Panc1 (cell line): Measurements from ENCODE around the gene ANKRD29. TPM values are rescaled to one million over a fixed set of nuclear protein-coding genes. Genes with fewer than 3 reads are reported as not detected.

Source experiments
- ATAC-seq: fragments of 200-7000 bp; cut with Tn5 transposase; 2 replicates; pipeline ENCODE4 v1.9.1; 2020; ENCODE audit warnings: mild to moderate bottlenecking, moderate library complexity
- BruUV-seq: library from RNA; stranded (reverse); fragments of 400-500 nt; replicated peaks from 2 replicates; lab custom pipeline; 2021; lab: Mats Ljungman, UMichigan
- CTCF ChIA-PET: fragments of 300-600 bp; sonication (Branson Sonifier 250); formaldehyde crosslinking; loops from one replicate; lab custom pipeline; 2022; ENCODE audit warnings: antibody characterized with exemption; lab: Charles Lee
- POLR2A ChIA-PET: fragments of 300-600 bp; sonication (Branson Sonifier 250); formaldehyde crosslinking; loops from one replicate; lab custom pipeline; 2022; ENCODE audit warnings: antibody characterized with exemption; lab: Charles Lee
- DNase-seq: peaks from one replicate; pipeline ENCODE4 v3.0.0-alpha.2; 2010; ENCODE audit warnings: low read depth, low spot score
- H3K27ac ChIP-seq: 2 replicates; pipeline ENCODE4 v1.5.1; 2011; ENCODE audit warnings: mild to moderate bottlenecking, low read length, inconsistent platforms
- H3K27me3 ChIP-seq: fragments of 200-500 bp; sonication (Bioruptor generic); 2 replicates; pipeline ENCODE4 v1.6.0; 2014; ENCODE audit warnings: low read length, inconsistent platforms; ENCODE audit not compliant: control insufficient read depth, insufficient read depth
- H3K36me3 ChIP-seq: fragments of 200-500 bp; sonication (Bioruptor generic); 2 replicates; pipeline ENCODE4 v1.5.1; 2014; ENCODE audit warnings: inconsistent platforms, mild to moderate bottlenecking, low read length, moderate library complexity; ENCODE audit not compliant: control insufficient read depth, insufficient read depth
- H3K4me1 ChIP-seq: 2 replicates; pipeline ENCODE4 v1.5.1; 2011; ENCODE audit warnings: inconsistent platforms, mild to moderate bottlenecking, low read length, moderate library complexity; ENCODE audit not compliant: control insufficient read depth, insufficient read depth
- H3K4me3 ChIP-seq, 2 experiments: 2 replicates each; pipeline ENCODE4 v1.5.1; 2011 to 2012; ENCODE audit warnings: low read depth in 2 of 2, low read length in 2 of 2, mild to moderate bottlenecking in 2 of 2, inconsistent platforms in 1 of 2, moderate library complexity in 1 of 2
- H3K9me3 ChIP-seq: fragments of 200-500 bp; sonication (Bioruptor generic); 2 replicates; pipeline ENCODE4 v1.5.1; 2014; ENCODE audit warnings: low read depth, mild to moderate bottlenecking, inconsistent platforms, low read length, moderate library complexity; ENCODE audit not compliant: control insufficient read depth, insufficient read depth
- POLR2AphosphoS5 ChIP-seq: IDR thresholded peaks from 2 replicates; pipeline ENCODE4 v1.6.1; 2012; ENCODE audit warnings: mild to moderate bottlenecking, low read depth, low read length, moderate library complexity
- REST ChIP-seq, 2 experiments: IDR thresholded peaks; 2 replicates each; pipeline ENCODE4 v1.6.1; 2011 to 2012; ENCODE audit warnings: low read depth in 2 of 2, control low read depth in 1 of 2, low read length in 1 of 2, mild to moderate bottlenecking in 1 of 2, moderate library complexity in 1 of 2; ENCODE audit not compliant: insufficient read depth in 1 of 2
- SIN3A ChIP-seq: IDR thresholded peaks from 2 replicates; pipeline ENCODE4 v1.6.1; 2012; ENCODE audit warnings: low read depth, mild to moderate bottlenecking, low read length, moderate library complexity, borderline replicate concordance; ENCODE audit not compliant: insufficient read depth
- TCF7L2 ChIP-seq: IDR thresholded peaks from 2 replicates; pipeline ENCODE4 v1.6.1; 2011; ENCODE audit warnings: mild to moderate bottlenecking, low read depth, low read length, inconsistent platforms
- in situ Hi-C: cut with HindIII; loops from 2 replicates; pipeline ENCODE4 v1.10.0; 2016; ENCODE audit warnings: low sequenced_read_pairs, low pct_unique_long_range_greater_than_20kb
- intact Hi-C: fragments of 100-400 bp; cut with micrococcal nuclease; formaldehyde crosslinking; loops from one replicate; pipeline ENCODE4 v1.10.0; 2022; ENCODE audit not compliant: unreplicated experiment
- total RNA-seq: library from RNA; stranded (reverse); gene quantifications from one replicate; pipeline ENCODE4 v1.2.1, GENCODE V29; 2021; ENCODE audit not compliant: unreplicated experiment
- TF ChIP-seq, protein P1 (sequence below): fragments of 450-650 bp; IDR thresholded peaks from 2 replicates; pipeline ENCODE4 v1.5.1; 2017; ENCODE audit warnings: mild to moderate bottlenecking

The ANKRD29 gene
- total RNA-seq, 1 experiment from 2014 or later = 0.67 TPM

DNA sequence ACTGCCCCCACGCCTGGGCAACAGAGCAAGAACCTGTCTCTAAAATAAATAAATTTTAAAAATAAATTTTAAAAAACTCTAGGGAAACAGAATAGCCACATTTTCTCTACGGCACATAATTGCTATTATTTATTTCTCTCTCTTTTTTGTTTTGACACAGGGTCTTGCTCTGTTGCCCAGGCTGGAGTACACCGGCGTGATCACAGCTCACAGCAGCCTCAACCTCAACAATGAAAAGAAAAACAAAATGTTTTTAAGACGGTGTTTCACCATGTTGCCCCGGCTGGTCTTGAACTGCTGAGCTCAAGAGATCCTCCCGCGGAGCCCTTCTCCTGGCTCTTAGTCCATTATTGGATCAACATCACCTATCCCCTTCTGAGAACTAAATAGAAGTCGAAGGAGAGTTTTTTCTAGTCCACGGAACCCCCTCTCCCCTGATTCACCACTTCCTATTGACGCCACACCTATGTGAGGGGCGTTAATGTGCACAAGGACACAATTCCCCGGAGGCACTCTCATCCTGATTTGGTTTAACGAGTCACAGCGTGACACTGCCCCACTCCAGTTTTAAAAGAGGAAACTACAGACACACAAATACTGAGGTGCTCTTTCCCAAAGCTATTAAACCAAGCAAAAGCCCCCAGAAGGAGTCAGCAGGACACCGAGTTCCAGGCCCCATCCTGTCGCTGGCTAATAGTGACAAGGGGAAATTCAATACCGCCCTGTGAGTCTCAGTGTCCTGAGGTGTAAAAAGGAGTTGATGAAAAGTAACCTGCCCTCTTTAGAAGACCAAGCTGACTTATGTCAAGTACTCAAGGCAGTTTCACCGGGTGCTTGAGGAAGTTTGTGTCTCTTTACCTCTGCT lies 77.5 kb downstream of the ANKRD29 start:
- Histone ChIP-seq H3K27me3 (no peaks in the 10 kb centered on the region), H3K4me3 (peak overlapping the region; percentile 91 to 97), H3K9me3 (no peaks in the 10 kb centered on the region), H3K36me3 (peaks cover 6% of the 10 kb centered on the region; the same call in 1 of the 2 replicates), H3K4me1 (peaks cover 16% of the 10 kb centered on the region), H3K27ac (peak overlapping the region; percentile 85)
- ATAC-seq = no peak
- CTCF ChIA-PET = no interaction called here
- POLR2A ChIA-PET = interaction anchor here (0.8 kb wide), 1 partner anchor 602 kb away, joined by 3 read pairs; no protein-coding TSS in a partner anchor
- DNase-seq = no peak
- in situ Hi-C loops = no loop called here
- TF ChIP-seq POLR2AphosphoS5 (no peak), TCF7L2 (no peak), REST (IDR thresholded peaks at IDR 0.05; ENCODE audit: insufficient read depth in 1 of 2, low read depth in 2 of 2, low read length in 1 of 2) (no peak), SIN3A (no peak)
- TF ChIP-seq, protein P1, sequence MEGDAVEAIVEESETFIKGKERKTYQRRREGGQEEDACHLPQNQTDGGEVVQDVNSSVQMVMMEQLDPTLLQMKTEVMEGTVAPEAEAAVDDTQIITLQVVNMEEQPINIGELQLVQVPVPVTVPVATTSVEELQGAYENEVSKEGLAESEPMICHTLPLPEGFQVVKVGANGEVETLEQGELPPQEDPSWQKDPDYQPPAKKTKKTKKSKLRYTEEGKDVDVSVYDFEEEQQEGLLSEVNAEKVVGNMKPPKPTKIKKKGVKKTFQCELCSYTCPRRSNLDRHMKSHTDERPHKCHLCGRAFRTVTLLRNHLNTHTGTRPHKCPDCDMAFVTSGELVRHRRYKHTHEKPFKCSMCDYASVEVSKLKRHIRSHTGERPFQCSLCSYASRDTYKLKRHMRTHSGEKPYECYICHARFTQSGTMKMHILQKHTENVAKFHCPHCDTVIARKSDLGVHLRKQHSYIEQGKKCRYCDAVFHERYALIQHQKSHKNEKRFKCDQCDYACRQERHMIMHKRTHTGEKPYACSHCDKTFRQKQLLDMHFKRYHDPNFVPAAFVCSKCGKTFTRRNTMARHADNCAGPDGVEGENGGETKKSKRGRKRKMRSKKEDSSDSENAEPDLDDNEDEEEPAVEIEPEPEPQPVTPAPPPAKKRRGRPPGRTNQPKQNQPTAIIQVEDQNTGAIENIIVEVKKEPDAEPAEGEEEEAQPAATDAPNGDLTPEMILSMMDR = no peak
- TSS peak; percentile 80 for BruUV-seq
- intact Hi-C loops = loop anchor here (10.0 kb wide), 1 partner anchor 80 kb away; the partner anchor contains the start of gene RMC1

- in situ Hi-C loops (no loop called here), intact Hi-C loops (loop anchor here (10.0 kb wide), 1 partner anchor 80 kb away; the partner anchor contains the start of gene RMC1)
- BruUV-seq = no TSS peak
- Histone ChIP-seq H3K4me3 (peak overlapping the region; percentile 91 to 97; a peak in 3 of 4 replicates), H3K27ac (peak overlapping the region; percentile 30; the same call in 1 of the 2 replicates), H3K9me3 (no peaks in the 10 kb centered on the region), H3K27me3 (no peaks in the 10 kb centered on the region), H3K4me1 (peaks cover 16% of the 10 kb centered on the region), H3K36me3 (peaks cover 6% of the 10 kb centered on the region; the same call in 1 of the 2 replicates)
- ATAC-seq = no peak
- TF ChIP-seq, protein P1 = no peak
- TF ChIP-seq SIN3A = no peak
- no peak for TF ChIP-seq POLR2AphosphoS5
- TF ChIP-seq TCF7L2 = no peak
- no peak for TF ChIP-seq REST (IDR thresholded peaks at IDR 0.05; ENCODE audit: insufficient read depth in 1 of 2, low read depth in 2 of 2, low read length in 1 of 2)
- DNase-seq = no peak
- ChIA-PET CTCF (no interaction called here), POLR2A (no interaction called here)
Observed at GRCh38 chr18:23584019-23584983, 78.4 kb downstream of the ANKRD29 start.
